ENCODE measurements around the gene LNX2. TPM values are rescaled to one million over a fixed set of nuclear protein-coding genes. Genes with fewer than 3 reads are reported as not detected.

LNX2 gene
- total RNA-seq, 1 experiment from 2014 or later, result 12.1 TPM

DNA sequence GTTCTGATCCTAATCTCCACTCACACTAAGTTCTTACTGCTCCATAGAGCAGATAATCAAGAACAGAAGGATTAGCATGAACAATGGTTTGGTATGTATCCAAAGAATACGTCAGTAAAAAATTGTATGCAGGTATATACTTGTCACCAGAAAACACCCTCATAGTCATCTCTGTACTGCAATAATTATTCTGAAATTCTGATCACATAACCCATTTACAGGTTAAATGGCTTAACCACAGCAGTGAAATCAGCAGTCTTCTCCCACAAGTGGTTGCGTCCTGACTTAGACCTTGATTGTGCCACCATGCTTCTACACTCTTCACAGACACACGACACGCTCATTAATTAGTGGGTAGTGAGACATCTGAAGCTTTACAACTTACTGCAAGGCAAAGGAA is 50.9 kb downstream of the LNX2 start:
- no peak overlapping the region for H3K27ac ChIP-seq (ENCODE audit: low read depth, low read length)
- intact Hi-C loops (cut with micrococcal nuclease), result no loop called here
- H3K36me3 ChIP-seq (ENCODE audit: control insufficient read depth in 1 of 2, insufficient read depth in 2 of 2, low read length in 2 of 2), result 0 out of 4 replicates have a peak, but pooled peaks cover 0 to 11% of the 10 kb centered on the region in 2 experiments
- no peak overlapping the region for H2AFZ ChIP-seq (ENCODE audit: low read depth, low read length, poor library complexity, severe bottlenecking)
- no peak for DNase-seq (ENCODE audit: low read depth, low spot score)
- no peaks in the 10 kb centered on the region for H3K4me1 ChIP-seq (ENCODE audit: control insufficient read depth in 1 of 2, insufficient read depth in 2 of 2, low read length in 2 of 2)
- H3K79me2 ChIP-seq (ENCODE audit: insufficient read depth, low read length), result no peaks in the 10 kb centered on the region
- no peak overlapping the region for H3K4me3 ChIP-seq (replicated peaks in 1 of 2; ENCODE audit: low read depth in 1 of 2, low read length in 2 of 2)
- H3K9me3 ChIP-seq (ENCODE audit: control insufficient read depth in 1 of 2, insufficient read depth in 1 of 2, low read depth in 1 of 2, low read length in 2 of 2), result no peaks in the 10 kb centered on the region
- no TSS peak for BruUV-seq (replicated peaks)
- no peak for ATAC-seq
- POLR2A ChIA-PET, result no interaction called here
- H3K9ac ChIP-seq (ENCODE audit: low read length), result no peak overlapping the region
- H4K20me1 ChIP-seq (ENCODE audit: insufficient read depth), result no peaks in the 10 kb centered on the region
- CTCF ChIA-PET, result no interaction called here
- no peak overlapping the region for H3K4me2 ChIP-seq (ENCODE audit: low read length)
- RAD21 ChIA-PET (ENCODE audit: low non-redundant PET in 1 of 2, low total read pairs in 2 of 2, uncharacterized antibody in 2 of 2, unreplicated experiment in 2 of 2), result no interaction called here
- H3K27me3 ChIP-seq (ENCODE audit: insufficient read depth, low read length), result no peaks in the 10 kb centered on the region
- no peaks in the 10 kb centered on the region for H3K9me2 ChIP-seq (ENCODE audit: insufficient read depth)
- no peak for TF ChIP-seq JUND (IDR thresholded peaks at IDR 0.05)
- no peak for TF ChIP-seq YY1 (IDR thresholded peaks at IDR 0.05; ENCODE audit: extremely low read depth, insufficient replicate concordance, low read depth, low read length)
- no peak for TF ChIP-seq EGR1 (IDR thresholded peaks at IDR 0.05; ENCODE audit: low read depth)
- TF ChIP-seq ZNF274 (IDR thresholded peaks at IDR 0.05; ENCODE audit: low read depth, low read length), result no peak
- no peak for TF ChIP-seq POLR2A (IDR thresholded peaks at IDR 0.05; ENCODE audit: borderline replicate concordance, extremely low read depth, insufficient read depth, insufficient read length)
- TF ChIP-seq ZFX (IDR thresholded peaks at IDR 0.05), result no peak
- TF ChIP-seq CBX3 (IDR thresholded peaks at IDR 0.05; ENCODE audit: low read depth), result no peak
- TF ChIP-seq SRF (IDR thresholded peaks at IDR 0.05; ENCODE audit: low read depth), result no peak
- no peak for TF ChIP-seq POLR2AphosphoS5 (IDR thresholded peaks at IDR 0.05; ENCODE audit: low read depth, low read length)
- no peak for TF ChIP-seq ELF1 (IDR thresholded peaks at IDR 0.05; ENCODE audit: borderline replicate concordance, low read depth)
- TF ChIP-seq, protein P1, sequence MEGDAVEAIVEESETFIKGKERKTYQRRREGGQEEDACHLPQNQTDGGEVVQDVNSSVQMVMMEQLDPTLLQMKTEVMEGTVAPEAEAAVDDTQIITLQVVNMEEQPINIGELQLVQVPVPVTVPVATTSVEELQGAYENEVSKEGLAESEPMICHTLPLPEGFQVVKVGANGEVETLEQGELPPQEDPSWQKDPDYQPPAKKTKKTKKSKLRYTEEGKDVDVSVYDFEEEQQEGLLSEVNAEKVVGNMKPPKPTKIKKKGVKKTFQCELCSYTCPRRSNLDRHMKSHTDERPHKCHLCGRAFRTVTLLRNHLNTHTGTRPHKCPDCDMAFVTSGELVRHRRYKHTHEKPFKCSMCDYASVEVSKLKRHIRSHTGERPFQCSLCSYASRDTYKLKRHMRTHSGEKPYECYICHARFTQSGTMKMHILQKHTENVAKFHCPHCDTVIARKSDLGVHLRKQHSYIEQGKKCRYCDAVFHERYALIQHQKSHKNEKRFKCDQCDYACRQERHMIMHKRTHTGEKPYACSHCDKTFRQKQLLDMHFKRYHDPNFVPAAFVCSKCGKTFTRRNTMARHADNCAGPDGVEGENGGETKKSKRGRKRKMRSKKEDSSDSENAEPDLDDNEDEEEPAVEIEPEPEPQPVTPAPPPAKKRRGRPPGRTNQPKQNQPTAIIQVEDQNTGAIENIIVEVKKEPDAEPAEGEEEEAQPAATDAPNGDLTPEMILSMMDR (IDR thresholded peaks at IDR 0.05 in 2 of 3, conservative IDR thresholded peaks at IDR 0.05 in 1 of 3; ENCODE audit: borderline replicate concordance in 1 of 3, insufficient read depth in 1 of 3, low read depth in 2 of 3, low read length in 2 of 3), result no peak
- no peak for TF ChIP-seq EZH2 (IDR thresholded peaks at IDR 0.05)
- TF ChIP-seq, protein P2, sequence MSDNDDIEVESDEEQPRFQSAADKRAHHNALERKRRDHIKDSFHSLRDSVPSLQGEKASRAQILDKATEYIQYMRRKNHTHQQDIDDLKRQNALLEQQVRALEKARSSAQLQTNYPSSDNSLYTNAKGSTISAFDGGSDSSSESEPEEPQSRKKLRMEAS (IDR thresholded peaks at IDR 0.05), result no peak
- no peak for TF ChIP-seq FOSL1 (IDR thresholded peaks at IDR 0.05; ENCODE audit: low read depth)
- no peak for TF ChIP-seq CEBPB (IDR thresholded peaks at IDR 0.05; ENCODE audit: low read depth)
- no peak for TF ChIP-seq SP1 (IDR thresholded peaks at IDR 0.05; ENCODE audit: low read depth)
- TF ChIP-seq, protein P3, sequence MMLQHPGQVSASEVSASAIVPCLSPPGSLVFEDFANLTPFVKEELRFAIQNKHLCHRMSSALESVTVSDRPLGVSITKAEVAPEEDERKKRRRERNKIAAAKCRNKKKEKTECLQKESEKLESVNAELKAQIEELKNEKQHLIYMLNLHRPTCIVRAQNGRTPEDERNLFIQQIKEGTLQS (IDR thresholded peaks at IDR 0.05), result no peak
- TF ChIP-seq, protein P4, sequence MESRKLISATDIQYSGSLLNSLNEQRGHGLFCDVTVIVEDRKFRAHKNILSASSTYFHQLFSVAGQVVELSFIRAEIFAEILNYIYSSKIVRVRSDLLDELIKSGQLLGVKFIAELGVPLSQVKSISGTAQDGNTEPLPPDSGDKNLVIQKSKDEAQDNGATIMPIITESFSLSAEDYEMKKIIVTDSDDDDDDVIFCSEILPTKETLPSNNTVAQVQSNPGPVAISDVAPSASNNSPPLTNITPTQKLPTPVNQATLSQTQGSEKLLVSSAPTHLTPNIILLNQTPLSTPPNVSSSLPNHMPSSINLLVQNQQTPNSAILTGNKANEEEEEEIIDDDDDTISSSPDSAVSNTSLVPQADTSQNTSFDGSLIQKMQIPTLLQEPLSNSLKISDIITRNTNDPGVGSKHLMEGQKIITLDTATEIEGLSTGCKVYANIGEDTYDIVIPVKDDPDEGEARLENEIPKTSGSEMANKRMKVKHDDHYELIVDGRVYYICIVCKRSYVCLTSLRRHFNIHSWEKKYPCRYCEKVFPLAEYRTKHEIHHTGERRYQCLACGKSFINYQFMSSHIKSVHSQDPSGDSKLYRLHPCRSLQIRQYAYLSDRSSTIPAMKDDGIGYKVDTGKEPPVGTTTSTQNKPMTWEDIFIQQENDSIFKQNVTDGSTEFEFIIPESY (IDR thresholded peaks at IDR 0.05; ENCODE audit: extremely low read depth, insufficient replicate concordance, low read length), result no peak
- TF ChIP-seq EZH2phosphoT487 (IDR thresholded peaks at IDR 0.05; ENCODE audit: borderline replicate concordance), result no peak
